SIG-M5 (cell line): Measurements from ENCODE around the gene GOLIM4.

Source experiments
- DNase-seq: peaks from one replicate; lab custom pipeline; 2025; lab: John Stamatoyannopoulos, UW

GOLIM4 gene

GRCh38 chr3:168100777-168101492, 5.2 kb upstream of the GOLIM4 start:
- no peak for DNase-seq

- DNase-seq = no peak
Measured at GRCh38 chr3:168097381-168097780, 1.7 kb upstream of the GOLIM4 start.

GRCh38 chr3:168096210-168096652, 507 bp upstream of the GOLIM4 start:
- peak; percentile 55 for DNase-seq

- DNase-seq = no peak
Measured at GRCh38 chr3:168094877-168095610, 680 bp downstream of the GOLIM4 start.

- no peak for DNase-seq
Measured at GRCh38 chr3:168094580-168094876, 1.2 kb downstream of the GOLIM4 start.

- no peak for DNase-seq
Measured at GRCh38 chr3:168093790-168094189, 1.9 kb downstream of the GOLIM4 start.

GRCh38 chr3:168093229-168093628, 2.5 kb downstream of the GOLIM4 start:
- DNase-seq = no peak

- no peak for DNase-seq
Measured at GRCh38 chr3:168091941-168092340, 3.8 kb downstream of the GOLIM4 start.

GRCh38 chr3:168091302-168091858, 4.3 kb downstream of the GOLIM4 start:
- DNase-seq = no peak

GRCh38 chr3:168090306-168091085, 5.2 kb downstream of the GOLIM4 start:
- no peak for DNase-seq

GRCh38 chr3:168089179-168089771, 6.4 kb downstream of the GOLIM4 start:
- DNase-seq = no peak

GRCh38 chr3:168088106-168088720, 7.5 kb downstream of the GOLIM4 start:
- DNase-seq = no peak

GRCh38 chr3:168087539-168087938, 8.2 kb downstream of the GOLIM4 start:
- DNase-seq = no peak

GRCh38 chr3:168086541-168087260, 9.0 kb downstream of the GOLIM4 start:
- DNase-seq = no peak

GRCh38 chr3:168085491-168086119, 10.1 kb downstream of the GOLIM4 start:
- no peak for DNase-seq

- DNase-seq = no peak
Measured at GRCh38 chr3:168083906-168084305, 11.8 kb downstream of the GOLIM4 start.

GRCh38 chr3:168081856-168082255, 13.9 kb downstream of the GOLIM4 start:
- DNase-seq = no peak

- DNase-seq = no peak
Measured at GRCh38 chr3:168081171-168081771, 14.5 kb downstream of the GOLIM4 start.

GRCh38 chr3:168080499-168081170, 15.1 kb downstream of the GOLIM4 start:
- no peak for DNase-seq

- no peak for DNase-seq
Measured at GRCh38 chr3:168080022-168080421, 15.7 kb downstream of the GOLIM4 start.
